Hepatocyte (in vitro differentiated cells): ENCODE results near the gene SYNGR3. TPM values are rescaled to one million over a fixed set of nuclear protein-coding genes. Genes with fewer than 3 reads are reported as not detected.

Source experiments
- DNase-seq: peaks from one replicate; pipeline ENCODE4 v3.0.0-alpha.2; 2016; ENCODE audit warnings: low spot score
- H2AFZ ChIP-seq: fragments of 200-600 bp; sonication (generic); 2 replicates; pipeline ENCODE4 v1.6.0; 2016; ENCODE audit warnings: antibody characterized with exemption, mild to moderate bottlenecking
- H3K27ac ChIP-seq: fragments of 200-600 bp; sonication (generic); 2 replicates; pipeline ENCODE4 v1.5.1; 2016; ENCODE audit warnings: mild to moderate bottlenecking
- H3K27me3 ChIP-seq: fragments of 200-600 bp; sonication (generic); 2 replicates; pipeline ENCODE4 v1.6.1; 2016
- H3K36me3 ChIP-seq: fragments of 200-600 bp; sonication (generic); replicated peaks from 2 replicates; pipeline ENCODE4 v1.5.1; 2016; ENCODE audit warnings: low read depth; ENCODE audit not compliant: insufficient read depth
- H3K4me1 ChIP-seq: fragments of 200-600 bp; sonication (generic); 2 replicates; pipeline ENCODE4 v1.5.1; 2016; ENCODE audit warnings: mild to moderate bottlenecking, moderate library complexity; ENCODE audit not compliant: insufficient read depth
- H3K4me2 ChIP-seq: fragments of 200-600 bp; sonication (generic); 2 replicates; pipeline ENCODE4 v1.6.0; 2016
- H3K4me3 ChIP-seq: fragments of 200-600 bp; sonication (generic); 2 replicates; pipeline ENCODE4 v1.5.1; 2016; ENCODE audit warnings: mild to moderate bottlenecking
- H3K79me2 ChIP-seq: fragments of 200-600 bp; sonication (generic); 2 replicates; pipeline ENCODE4 v1.6.0; 2017; ENCODE audit warnings: mild to moderate bottlenecking
- H3K9me2 ChIP-seq: fragments of 200-600 bp; sonication (generic); replicated peaks from 2 replicates; pipeline ENCODE4 v1.6.0; 2017; ENCODE audit warnings: mild to moderate bottlenecking; ENCODE audit not compliant: insufficient read depth
- H3K9me3 ChIP-seq: fragments of 200-600 bp; sonication (generic); 2 replicates; pipeline ENCODE4 v1.5.1; 2016; ENCODE audit warnings: low read depth, mild to moderate bottlenecking
- H4K20me1 ChIP-seq: fragments of 200-600 bp; sonication (generic); 2 replicates; pipeline ENCODE4 v1.6.0; 2016; ENCODE audit warnings: mild to moderate bottlenecking; ENCODE audit not compliant: insufficient read depth, poor library complexity, severe bottlenecking
- CTCF ChIP-seq: fragments of 200-600 bp; sonication (generic); IDR thresholded peaks from 2 replicates; pipeline ENCODE4 v1.5.1; 2016; ENCODE audit warnings: antibody characterized with exemption, mild to moderate bottlenecking; ENCODE audit not compliant: poor library complexity
- EZH2 ChIP-seq: fragments of 200-600 bp; sonication (generic); IDR thresholded peaks from 2 replicates; pipeline ENCODE4 v1.6.1; 2016; ENCODE audit warnings: antibody characterized with exemption, mild to moderate bottlenecking, borderline replicate concordance
- EZH2phosphoT487 ChIP-seq: fragments of 200-600 bp; sonication (generic); IDR thresholded peaks from one replicate; pipeline ENCODE4 v1.6.1; 2018; ENCODE audit warnings: antibody characterized with exemption, mild to moderate bottlenecking, low read depth, moderate library complexity; ENCODE audit not compliant: unreplicated experiment, severe bottlenecking
- WGBS: methylation state at CpG from one replicate; pipeline ENCODE4 v1.1.6; 2016; ENCODE audit warnings: low lambda C conversion rate; ENCODE audit errors: missing lambda C conversion rate; 5-methylcytosine and 5-hydroxymethylcytosine counted together
- polyA plus RNA-seq: library from polyadenylated mRNA; unstranded; fragments of >200 nt; fragmentation: Nextera tagmentation; extraction: Ambion mirVana; gene quantifications from 2 replicates; pipeline ENCODE4 v1.2.1, GENCODE V29; 2016
- total RNA-seq: library from RNA; depleted of rRNA; stranded (reverse); fragments of >200 nt; gene quantifications from 2 replicates; pipeline ENCODE4 v1.2.3, GENCODE V29; 2014

The SYNGR3 gene
- total and polyA plus RNA-seq, 2 experiments from 2014 or later = 2.2 to 2.5 TPM

GRCh38 chr16:1991948-1992703 is 2.4 kb downstream of the SYNGR3 start:
- Histone ChIP-seq H3K27me3 (peaks cover 27% of the 10 kb centered on the region), H3K4me3 (no peak overlapping the region), H3K4me1 (peaks cover 24% of the 10 kb centered on the region), H3K9me3 (no peaks in the 10 kb centered on the region), H3K79me2 (no peaks in the 10 kb centered on the region), H3K27ac (no peak overlapping the region), H3K9me2 (no peaks in the 10 kb centered on the region), H2AFZ (peak overlapping the region; percentile 64), H4K20me1 (no peaks in the 10 kb centered on the region), H3K36me3 (no peaks in the 10 kb centered on the region), H3K4me2 (peak overlapping the region; percentile 82)
- WGBS = 9% methylated on average over 49 of the region's 96 CpGs
- no peak for TF ChIP-seq EZH2
- TF ChIP-seq CTCF = no peak
- no peak for TF ChIP-seq EZH2phosphoT487
- peak; percentile 95 for DNase-seq

GRCh38 chr16:1992704-1993317 is 3.0 kb downstream of the SYNGR3 start:
- H3K27ac ChIP-seq = no peak overlapping the region
- no peak overlapping the region for H2AFZ ChIP-seq

GRCh38 chr16:1993731-1994131 is 4.0 kb downstream of the SYNGR3 start:
- H3K9me3 ChIP-seq = no peaks in the 10 kb centered on the region
- no peaks in the 10 kb centered on the region for H3K79me2 ChIP-seq
- H3K4me2 ChIP-seq = no peak overlapping the region
- 65% methylated on average over 2 of the region's 2 CpGs for WGBS
- no peak overlapping the region for H2AFZ ChIP-seq
- no peak for TF ChIP-seq EZH2phosphoT487
- no peak for TF ChIP-seq CTCF
- no peak for TF ChIP-seq EZH2
- H3K36me3 ChIP-seq = no peaks in the 10 kb centered on the region
- H4K20me1 ChIP-seq = no peaks in the 10 kb centered on the region
- H3K4me1 ChIP-seq = peaks cover 28% of the 10 kb centered on the region
- peaks cover 22% of the 10 kb centered on the region for H3K27me3 ChIP-seq
- H3K9me2 ChIP-seq = no peaks in the 10 kb centered on the region
- no peak overlapping the region for H3K4me3 ChIP-seq
- H3K27ac ChIP-seq = no peak overlapping the region
- no peak for DNase-seq

More at GRCh38 chr16:1992704-1993317, 3.0 kb downstream of the SYNGR3 start:
- H4K20me1 ChIP-seq = no peaks in the 10 kb centered on the region
- H3K4me2 ChIP-seq = peak overlapping the region; percentile 82
- H3K9me3 ChIP-seq = no peaks in the 10 kb centered on the region
- no peaks in the 10 kb centered on the region for H3K79me2 ChIP-seq
- no peaks in the 10 kb centered on the region for H3K9me2 ChIP-seq
- TF ChIP-seq EZH2phosphoT487 = no peak
- TF ChIP-seq CTCF = no peak
- no peak for TF ChIP-seq EZH2
- H3K27me3 ChIP-seq = peaks cover 27% of the 10 kb centered on the region
- H3K4me1 ChIP-seq = peaks cover 24% of the 10 kb centered on the region
- 87% methylated on average over 26 of the region's 50 CpGs for WGBS
- DNase-seq = no peak
- no peaks in the 10 kb centered on the region for H3K36me3 ChIP-seq
- H3K4me3 ChIP-seq = no peak overlapping the region
